Activated CD4-positive, alpha-beta T cell treated with anti-CD3 and anti-CD28 coated beads, Interleukin-2, amount 10 ng/mL, durations not matched to agents 24 days and 14 days (primary cell): ENCODE measurements around the gene CD93. TPM values are rescaled to one million over a fixed set of nuclear protein-coding genes. Genes with fewer than 3 reads are reported as not detected.

Source experiments
- DNase-seq: peaks from one replicate; pipeline ENCODE4 v3.0.0; 2022
- H3K27ac Mint-ChIP-seq: one replicate; pipeline ENCODE4 v1.8.0; 2022; ENCODE audit warnings: mild to moderate bottlenecking, mixed read lengths
- H3K27me3 Mint-ChIP-seq: one replicate; pipeline ENCODE4 v1.8.0; 2022; ENCODE audit warnings: mixed read lengths
- H3K36me3 Mint-ChIP-seq: one replicate; pipeline ENCODE4 v1.8.0; 2022; ENCODE audit warnings: low read depth, mild to moderate bottlenecking, mixed read lengths
- H3K4me1 Mint-ChIP-seq: one replicate; pipeline ENCODE4 v1.8.0; 2021; ENCODE audit warnings: mixed read lengths
- H3K4me3 Mint-ChIP-seq: one replicate; pipeline ENCODE4 v1.8.0; 2022; ENCODE audit warnings: mild to moderate bottlenecking, moderate library complexity, mixed read lengths
- H3K9me3 Mint-ChIP-seq: one replicate; pipeline ENCODE4 v1.8.0; 2021; ENCODE audit warnings: mixed read lengths
- intact Hi-C: fragments of 100-400 bp; cut with micrococcal nuclease; formaldehyde crosslinking; loops from one replicate; pipeline ENCODE4 v1.15.1; 2023
- total RNA-seq: library from RNA; stranded (reverse); gene quantifications from 2 replicates; pipeline ENCODE4 v1.2.3, GENCODE V29; 2022

The CD93 gene
- total RNA-seq, 1 donor from 2014 or later: 1.5 TPM

GRCh38 chr20:23043376-23043775 is 42.7 kb downstream of the CD93 start:
- no peak overlapping the region for H3K27ac Mint-ChIP-seq
- no peak for DNase-seq
- no peaks in the 10 kb centered on the region for H3K36me3 Mint-ChIP-seq
- no peaks in the 10 kb centered on the region for H3K4me1 Mint-ChIP-seq
- H3K4me3 Mint-ChIP-seq: no peak overlapping the region
- H3K9me3 Mint-ChIP-seq: no peaks in the 10 kb centered on the region
- H3K27me3 Mint-ChIP-seq: peaks cover 44% of the 10 kb centered on the region
- intact Hi-C loops: no loop called here

GRCh38 chr20:23042270-23042669 is 43.9 kb downstream of the CD93 start:
- H3K27ac Mint-ChIP-seq: no peak overlapping the region
- intact Hi-C loops: no loop called here

GRCh38 chr20:23039885-23040508 is 46.1 kb downstream of the CD93 start:
- Mint-ChIP-seq H3K27me3 (peaks cover 24% of the 10 kb centered on the region), H3K4me3 (no peak overlapping the region), H3K9me3 (no peaks in the 10 kb centered on the region), H3K36me3 (no peaks in the 10 kb centered on the region), H3K27ac (no peak overlapping the region), H3K4me1 (no peaks in the 10 kb centered on the region)
- DNase-seq: no peak
- intact Hi-C loops: no loop called here

More at GRCh38 chr20:23042270-23042669, 43.9 kb downstream of the CD93 start:
- Mint-ChIP-seq H3K4me1 (no peaks in the 10 kb centered on the region), H3K36me3 (no peaks in the 10 kb centered on the region), H3K4me3 (no peak overlapping the region), H3K27me3 (peaks cover 36% of the 10 kb centered on the region), H3K9me3 (no peaks in the 10 kb centered on the region)
- DNase-seq: no peak

GRCh38 chr20:23039136-23039875 is 46.8 kb downstream of the CD93 start:
- H3K4me1 Mint-ChIP-seq: no peaks in the 10 kb centered on the region
- no peaks in the 10 kb centered on the region for H3K36me3 Mint-ChIP-seq
- intact Hi-C loops: no loop called here

GRCh38 chr20:23037017-23037481 is 49.1 kb downstream of the CD93 start:
- no peaks in the 10 kb centered on the region for H3K9me3 Mint-ChIP-seq
- no peak for DNase-seq
- H3K27me3 Mint-ChIP-seq: peaks cover 15% of the 10 kb centered on the region
- intact Hi-C loops: no loop called here
- no peak overlapping the region for H3K27ac Mint-ChIP-seq
- no peaks in the 10 kb centered on the region for H3K36me3 Mint-ChIP-seq
- no peak overlapping the region for H3K4me3 Mint-ChIP-seq
- H3K4me1 Mint-ChIP-seq: no peaks in the 10 kb centered on the region

More at GRCh38 chr20:23039136-23039875, 46.8 kb downstream of the CD93 start:
- peaks cover 21% of the 10 kb centered on the region for H3K27me3 Mint-ChIP-seq
- no peaks in the 10 kb centered on the region for H3K9me3 Mint-ChIP-seq
- no peak overlapping the region for H3K4me3 Mint-ChIP-seq
- H3K27ac Mint-ChIP-seq: no peak overlapping the region
- DNase-seq: no peak

- intact Hi-C loops: no loop called here
- no peak for DNase-seq
- no peaks in the 10 kb centered on the region for H3K4me1 Mint-ChIP-seq
- peaks cover 13% of the 10 kb centered on the region for H3K27me3 Mint-ChIP-seq
- no peak overlapping the region for H3K27ac Mint-ChIP-seq
- no peaks in the 10 kb centered on the region for H3K36me3 Mint-ChIP-seq
- H3K9me3 Mint-ChIP-seq: no peaks in the 10 kb centered on the region
- H3K4me3 Mint-ChIP-seq: no peak overlapping the region
Measured at GRCh38 chr20:23036371-23036770, 49.8 kb downstream of the CD93 start.

- H3K27me3 Mint-ChIP-seq: peaks cover 13% of the 10 kb centered on the region
- no peak overlapping the region for H3K4me3 Mint-ChIP-seq
- no peaks in the 10 kb centered on the region for H3K9me3 Mint-ChIP-seq
- H3K36me3 Mint-ChIP-seq: no peaks in the 10 kb centered on the region
- intact Hi-C loops: no loop called here
- no peak for DNase-seq
- H3K4me1 Mint-ChIP-seq: no peaks in the 10 kb centered on the region
- H3K27ac Mint-ChIP-seq: no peak overlapping the region
Measured at GRCh38 chr20:23035731-23036130, 50.4 kb downstream of the CD93 start.

GRCh38 chr20:23034721-23035671 is 51.1 kb downstream of the CD93 start, which contains the start of gene SSTR4:
SSTR4 (plus strand) TSS chr20:23035312; CDS start chr20:23035484, 172 bp downstream.
- no peak for DNase-seq
- Mint-ChIP-seq H3K9me3 (no peaks in the 10 kb centered on the region), H3K4me1 (no peaks in the 10 kb centered on the region), H3K27ac (no peak within 1 kb of the TSS), H3K36me3 (no peaks in the 10 kb centered on the region), H3K27me3 (peaks cover 10% of the 10 kb centered on the region), H3K4me3 (no peak within 1 kb of the TSS)
- intact Hi-C loops: no loop called here

GRCh38 chr20:23033918-23034317 is 52.2 kb downstream of the CD93 start:
- H3K9me3 Mint-ChIP-seq: no peaks in the 10 kb centered on the region
- intact Hi-C loops: no loop called here
- peaks cover 10% of the 10 kb centered on the region for H3K27me3 Mint-ChIP-seq
- no peaks in the 10 kb centered on the region for H3K36me3 Mint-ChIP-seq
- H3K4me1 Mint-ChIP-seq: no peaks in the 10 kb centered on the region
- DNase-seq: no peak
- no peak overlapping the region for H3K27ac Mint-ChIP-seq
- H3K4me3 Mint-ChIP-seq: no peak overlapping the region

GRCh38 chr20:23032750-23033078 is 53.4 kb downstream of the CD93 start:
- H3K27ac Mint-ChIP-seq: no peak overlapping the region
- no peaks in the 10 kb centered on the region for H3K9me3 Mint-ChIP-seq
- peaks cover 10% of the 10 kb centered on the region for H3K27me3 Mint-ChIP-seq
- intact Hi-C loops: no loop called here
- DNase-seq: no peak
- H3K4me3 Mint-ChIP-seq: no peak overlapping the region
- H3K4me1 Mint-ChIP-seq: no peaks in the 10 kb centered on the region
- no peaks in the 10 kb centered on the region for H3K36me3 Mint-ChIP-seq

- peaks cover 10% of the 10 kb centered on the region for H3K27me3 Mint-ChIP-seq
- H3K4me1 Mint-ChIP-seq: no peaks in the 10 kb centered on the region
- H3K36me3 Mint-ChIP-seq: no peaks in the 10 kb centered on the region
- no peak overlapping the region for H3K27ac Mint-ChIP-seq
- H3K9me3 Mint-ChIP-seq: no peaks in the 10 kb centered on the region
- no peak for DNase-seq
- no peak overlapping the region for H3K4me3 Mint-ChIP-seq
- intact Hi-C loops: no loop called here
Measured at GRCh38 chr20:23032056-23032749, 53.9 kb downstream of the CD93 start.

- Mint-ChIP-seq H3K27ac (no peak overlapping the region), H3K4me3 (no peak overlapping the region), H3K36me3 (no peaks in the 10 kb centered on the region), H3K9me3 (no peaks in the 10 kb centered on the region), H3K4me1 (no peaks in the 10 kb centered on the region), H3K27me3 (peaks cover 6% of the 10 kb centered on the region)
- no peak for DNase-seq
- intact Hi-C loops: no loop called here
Measured at GRCh38 chr20:23031346-23031745, 54.8 kb downstream of the CD93 start.
